MM.1S (cell line): ENCODE measurements around the gene PDE11A.

ENCODE experiments used
- DNase-seq: peaks from one replicate; pipeline ENCODE4 v3.0.0-alpha.2; 2015
- H2AFZ ChIP-seq: fragments of 300-600 bp; sonication (generic); 2 replicates; pipeline ENCODE4 v1.6.0; 2016; ENCODE audit warnings: antibody characterized with exemption, low read length
- H3F3A ChIP-seq: fragments of 300-600 bp; sonication (generic); 2 replicates; pipeline ENCODE4 v1.6.1; 2016; ENCODE audit warnings: mild to moderate bottlenecking, antibody characterized with exemption, low read length, moderate library complexity, mixed read lengths; ENCODE audit not compliant: insufficient read depth
- H3K27ac ChIP-seq: fragments of 300-600 bp; sonication (generic); 2 replicates; pipeline ENCODE4 v1.5.1; 2016; ENCODE audit warnings: mild to moderate bottlenecking, low read length
- H3K27me3 ChIP-seq: fragments of 300-600 bp; sonication (generic); replicated peaks from 2 replicates; pipeline ENCODE4 v1.6.0; 2016; ENCODE audit warnings: low read length; ENCODE audit not compliant: insufficient read depth
- H3K36me3 ChIP-seq: fragments of 300-600 bp; sonication (generic); replicated peaks from 2 replicates; pipeline ENCODE4 v1.6.1; 2016; ENCODE audit warnings: mild to moderate bottlenecking, low read length, mixed read lengths; ENCODE audit not compliant: insufficient read depth
- H3K4me1 ChIP-seq: fragments of 300-600 bp; sonication (generic); 2 replicates; pipeline ENCODE4 v1.6.1; 2016; ENCODE audit warnings: low read length, mixed read lengths
- H3K4me2 ChIP-seq: fragments of 300-600 bp; sonication (generic); 2 replicates; pipeline ENCODE4 v1.6.0; 2016; ENCODE audit warnings: low read depth, low read length
- H3K4me3 ChIP-seq: fragments of 300-600 bp; sonication (generic); 2 replicates; pipeline ENCODE4 v1.5.1; 2016; ENCODE audit warnings: low read length, mixed read lengths
- H3K79me2 ChIP-seq: fragments of 300-600 bp; sonication (generic); 2 replicates; pipeline ENCODE4 v1.6.1; 2016; ENCODE audit warnings: mixed run types, low read length, mixed read lengths
- H3K9ac ChIP-seq: fragments of 300-600 bp; sonication (generic); 2 replicates; pipeline ENCODE4 v1.6.1; 2016; ENCODE audit warnings: low read length, mixed read lengths
- H3K9me2 ChIP-seq: fragments of 300-600 bp; sonication (generic); replicated peaks from 2 replicates; pipeline ENCODE4 v1.6.1; 2016; ENCODE audit warnings: mild to moderate bottlenecking, low read length, mixed read lengths; ENCODE audit not compliant: insufficient read depth
- H3K9me3 ChIP-seq: fragments of 300-600 bp; sonication (generic); replicated peaks from 2 replicates; pipeline ENCODE4 v1.6.1; 2016; ENCODE audit warnings: mild to moderate bottlenecking, low read length, mixed read lengths; ENCODE audit not compliant: insufficient read depth
- H4K20me1 ChIP-seq: fragments of 300-600 bp; sonication (generic); 2 replicates; pipeline ENCODE4 v1.6.1; 2016; ENCODE audit warnings: mild to moderate bottlenecking, low read length, moderate library complexity, mixed read lengths; ENCODE audit not compliant: insufficient read depth
- EZH2 ChIP-seq: fragments of 300-600 bp; sonication (generic); optimal IDR thresholded peaks from 2 replicates; pipeline ENCODE3; 2017; ENCODE audit warnings: low read depth, mild to moderate bottlenecking, antibody characterized with exemption, low read length, mixed read lengths
- EZH2phosphoT487 ChIP-seq: fragments of 300-600 bp; sonication (generic); IDR thresholded peaks from 2 replicates; pipeline ENCODE4 v1.6.1; 2018; ENCODE audit warnings: antibody characterized with exemption, low read length
- TF ChIP-seq, protein P1 (sequence below): fragments of 300-600 bp; sonication (generic); IDR thresholded peaks from 2 replicates; pipeline ENCODE4 v1.5.1; 2016; ENCODE audit warnings: antibody characterized with exemption, low read length, mixed read lengths

PDE11A gene

GRCh38 chr2:177771191-177771590 is 301.4 kb downstream of the PDE11A start:
- no peaks in the 10 kb centered on the region for H3K9me2 ChIP-seq
- no peak overlapping the region for H3K4me3 ChIP-seq
- no peak overlapping the region for H3K4me2 ChIP-seq
- TF ChIP-seq, protein P1, sequence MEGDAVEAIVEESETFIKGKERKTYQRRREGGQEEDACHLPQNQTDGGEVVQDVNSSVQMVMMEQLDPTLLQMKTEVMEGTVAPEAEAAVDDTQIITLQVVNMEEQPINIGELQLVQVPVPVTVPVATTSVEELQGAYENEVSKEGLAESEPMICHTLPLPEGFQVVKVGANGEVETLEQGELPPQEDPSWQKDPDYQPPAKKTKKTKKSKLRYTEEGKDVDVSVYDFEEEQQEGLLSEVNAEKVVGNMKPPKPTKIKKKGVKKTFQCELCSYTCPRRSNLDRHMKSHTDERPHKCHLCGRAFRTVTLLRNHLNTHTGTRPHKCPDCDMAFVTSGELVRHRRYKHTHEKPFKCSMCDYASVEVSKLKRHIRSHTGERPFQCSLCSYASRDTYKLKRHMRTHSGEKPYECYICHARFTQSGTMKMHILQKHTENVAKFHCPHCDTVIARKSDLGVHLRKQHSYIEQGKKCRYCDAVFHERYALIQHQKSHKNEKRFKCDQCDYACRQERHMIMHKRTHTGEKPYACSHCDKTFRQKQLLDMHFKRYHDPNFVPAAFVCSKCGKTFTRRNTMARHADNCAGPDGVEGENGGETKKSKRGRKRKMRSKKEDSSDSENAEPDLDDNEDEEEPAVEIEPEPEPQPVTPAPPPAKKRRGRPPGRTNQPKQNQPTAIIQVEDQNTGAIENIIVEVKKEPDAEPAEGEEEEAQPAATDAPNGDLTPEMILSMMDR: no peak
- no peak for TF ChIP-seq EZH2
- TF ChIP-seq EZH2phosphoT487: no peak
- H3K27ac ChIP-seq: no peak overlapping the region
- no peaks in the 10 kb centered on the region for H3K9me3 ChIP-seq
- H3F3A ChIP-seq: no peaks in the 10 kb centered on the region
- no peak overlapping the region for H2AFZ ChIP-seq
- no peaks in the 10 kb centered on the region for H3K4me1 ChIP-seq
- H3K9ac ChIP-seq: no peak overlapping the region
- no peaks in the 10 kb centered on the region for H3K36me3 ChIP-seq
- no peak for DNase-seq
- no peaks in the 10 kb centered on the region for H3K27me3 ChIP-seq
- H4K20me1 ChIP-seq: no peaks in the 10 kb centered on the region
- no peaks in the 10 kb centered on the region for H3K79me2 ChIP-seq

DNA sequence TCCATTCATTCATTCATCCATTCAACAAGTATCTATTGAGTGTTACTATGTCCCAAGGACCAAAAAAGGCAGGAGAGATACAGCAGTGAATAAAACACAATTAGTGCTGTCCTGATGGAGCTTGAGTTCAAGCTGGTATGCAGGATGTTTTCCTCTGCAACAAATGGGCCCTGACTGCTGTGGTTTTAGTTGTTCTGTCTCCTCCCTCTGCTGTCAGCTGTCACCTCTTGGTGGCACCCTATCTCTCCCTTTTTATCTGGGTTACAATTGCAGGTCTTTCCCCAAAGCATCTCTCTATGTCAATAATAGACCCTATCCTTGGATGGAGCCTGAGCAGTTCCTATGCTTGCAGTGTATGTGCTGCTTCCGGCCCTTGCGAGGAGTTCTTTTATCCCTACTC is 304.8 kb downstream of the PDE11A start:
- no peak for DNase-seq
- no peaks in the 10 kb centered on the region for H3K9me2 ChIP-seq
- H3K79me2 ChIP-seq: no peaks in the 10 kb centered on the region
- no peaks in the 10 kb centered on the region for H3K27me3 ChIP-seq
- no peaks in the 10 kb centered on the region for H4K20me1 ChIP-seq
- no peak overlapping the region for H3K4me3 ChIP-seq
- H3K9me3 ChIP-seq: no peaks in the 10 kb centered on the region
- H3K36me3 ChIP-seq: no peaks in the 10 kb centered on the region
- no peak overlapping the region for H3K27ac ChIP-seq
- H3K4me1 ChIP-seq: peaks cover 3% of the 10 kb centered on the region; the same call in 1 of the 2 replicates
- H3K4me2 ChIP-seq: no peak overlapping the region
- no peak overlapping the region for H2AFZ ChIP-seq
- TF ChIP-seq EZH2 (no peak), EZH2phosphoT487 (no peak)
- TF ChIP-seq, protein P1: no peak
- H3K9ac ChIP-seq: no peak overlapping the region
- no peaks in the 10 kb centered on the region for H3F3A ChIP-seq

- Histone ChIP-seq H3K36me3 (no peaks in the 10 kb centered on the region), H3K79me2 (no peaks in the 10 kb centered on the region), H3K9ac (no peak overlapping the region), H3K4me1 (peaks cover 3% of the 10 kb centered on the region; the same call in 1 of the 2 replicates), H4K20me1 (no peaks in the 10 kb centered on the region), H3K9me3 (no peaks in the 10 kb centered on the region), H3K9me2 (no peaks in the 10 kb centered on the region), H3F3A (no peaks in the 10 kb centered on the region), H3K27me3 (no peaks in the 10 kb centered on the region), H2AFZ (no peak overlapping the region), H3K4me2 (no peak overlapping the region), H3K27ac (no peak overlapping the region), H3K4me3 (no peak overlapping the region)
- no peak for TF ChIP-seq EZH2phosphoT487
- no peak for TF ChIP-seq EZH2
- TF ChIP-seq, protein P1: no peak
- DNase-seq: no peak
Observed at GRCh38 chr2:177765698-177766097, 306.9 kb downstream of the PDE11A start.
